HL-60/S4 treated with phorbol 12-myristate 13-acetate at 8.2 ng/mL for 4 days and 3 days (cell line): ENCODE data around the gene FHDC1.
"Not testable (repeated sequence)": the region's sequence is repeated elsewhere in the genome, so short reads cannot be mapped to it uniquely, and the experiment has no call there.

Source experiments
- in situ Hi-C: fragments of 300-500 bp; cut with MboI; formaldehyde crosslinking; loops from 2 replicates; pipeline ENCODE4 v1.15.0; 2022; ENCODE audit warnings: low sequenced_read_pairs

The FHDC1 gene

GRCh38 chr4:152935631-152936445 lies at the start of gene FHDC1:
TSS of gene FHDC1 (plus strand) at chr4:152936323. CDS start at chr4:152943058, 6,735 bp downstream.
- in situ Hi-C loops: no loop called here

GRCh38 chr4:152887981-152888380 lies 48.1 kb upstream of the FHDC1 start:
- in situ Hi-C loops: no loop called here

GRCh38 chr4:152892974-152893373 lies 43.1 kb upstream of the FHDC1 start:
- in situ Hi-C loops: no loop called here

GRCh38 chr4:152894673-152895072 lies 41.5 kb upstream of the FHDC1 start:
- in situ Hi-C loops: no loop called here

- in situ Hi-C loops: no loop called here
Measured at GRCh38 chr4:152896811-152897210, 39.3 kb upstream of the FHDC1 start.

GRCh38 chr4:152898133-152898532 lies 38.0 kb upstream of the FHDC1 start:
- in situ Hi-C loops: not testable (repeated sequence)

- in situ Hi-C loops: no loop called here
Measured at GRCh38 chr4:152898606-152899005, 37.5 kb upstream of the FHDC1 start.

GRCh38 chr4:152900395-152900794 lies 35.7 kb upstream of the FHDC1 start:
- in situ Hi-C loops: no loop called here

GRCh38 chr4:152901205-152901604 lies 34.9 kb upstream of the FHDC1 start:
- in situ Hi-C loops: no loop called here

GRCh38 chr4:152903658-152904057 lies 32.5 kb upstream of the FHDC1 start:
- in situ Hi-C loops: no loop called here

GRCh38 chr4:152909901-152910300 lies 26.2 kb upstream of the FHDC1 start:
- in situ Hi-C loops: no loop called here

GRCh38 chr4:152910521-152910920 lies 25.6 kb upstream of the FHDC1 start:
- in situ Hi-C loops: no loop called here

- in situ Hi-C loops: no loop called here
Measured at GRCh38 chr4:152917543-152918395, 18.4 kb upstream of the FHDC1 start.

- in situ Hi-C loops: no loop called here
Measured at GRCh38 chr4:152919826-152920225, 16.3 kb upstream of the FHDC1 start.

- in situ Hi-C loops: no loop called here
Measured at GRCh38 chr4:152920768-152921167, 15.4 kb upstream of the FHDC1 start.

GRCh38 chr4:152921284-152921683 lies 14.8 kb upstream of the FHDC1 start:
- in situ Hi-C loops: no loop called here

GRCh38 chr4:152925851-152926250 lies 10.3 kb upstream of the FHDC1 start:
- in situ Hi-C loops: no loop called here

GRCh38 chr4:152926959-152927358 lies 9.2 kb upstream of the FHDC1 start:
- in situ Hi-C loops: no loop called here

GRCh38 chr4:152927737-152928136 lies 8.4 kb upstream of the FHDC1 start:
- in situ Hi-C loops: no loop called here

- in situ Hi-C loops: no loop called here
Measured at GRCh38 chr4:152928286-152928685, 7.8 kb upstream of the FHDC1 start.

GRCh38 chr4:152929888-152930287 lies 6.2 kb upstream of the FHDC1 start:
- in situ Hi-C loops: no loop called here

GRCh38 chr4:152935143-152935542 lies 980 bp upstream of the FHDC1 start:
- in situ Hi-C loops: no loop called here
